ENCODE results near the gene DXO.
A peak's percentile ranks its signal among the peaks of the same experiment; 100 is the strongest.
"Not testable (repeated sequence)": the region's sequence is repeated elsewhere in the genome, so short reads cannot be mapped to it uniquely, and the experiment has no call there.

DXO gene

DNA sequence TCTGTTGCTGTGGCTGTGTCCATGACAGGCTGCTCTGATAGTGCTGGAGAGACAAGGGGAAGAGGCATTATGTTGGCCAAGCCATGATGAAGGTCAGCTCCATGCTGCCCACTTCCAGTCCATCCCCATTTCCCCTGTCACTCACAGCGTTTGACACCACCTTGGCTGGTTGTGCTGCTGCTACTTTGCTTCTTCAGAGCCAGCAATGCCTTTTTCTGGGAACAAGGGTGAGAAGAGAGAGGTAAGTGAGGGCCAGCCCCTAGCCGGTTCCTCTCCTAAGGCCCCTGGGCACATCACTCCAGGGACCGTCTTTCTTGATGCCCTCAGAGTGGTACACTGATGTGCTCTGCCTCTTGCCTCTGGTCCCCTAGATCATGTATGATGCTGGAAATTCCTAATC lies 15.1 kb downstream of the DXO start:
- no peak for DNase-seq

DNA sequence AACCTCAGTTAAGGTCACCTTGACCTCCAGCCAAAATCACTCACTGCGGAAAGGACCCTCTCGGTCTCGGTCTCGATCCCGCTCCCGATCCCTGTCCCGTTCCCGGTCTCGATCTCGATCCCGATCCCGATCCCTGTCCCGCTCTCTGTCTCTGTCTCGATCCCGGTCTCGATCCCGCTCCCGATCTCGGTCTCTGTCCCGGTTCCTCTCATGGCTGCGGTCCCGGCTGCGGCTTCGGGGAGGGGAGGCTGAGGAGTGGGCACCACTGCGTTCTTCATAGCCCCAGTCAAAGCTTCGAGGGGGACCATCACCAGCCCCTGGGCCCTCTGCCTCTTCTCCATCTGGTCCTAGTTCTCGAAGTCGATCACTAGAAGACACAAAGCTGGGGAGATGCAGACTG lies 17.4 kb downstream of the DXO start:
- DNase-seq = no peak

DNA sequence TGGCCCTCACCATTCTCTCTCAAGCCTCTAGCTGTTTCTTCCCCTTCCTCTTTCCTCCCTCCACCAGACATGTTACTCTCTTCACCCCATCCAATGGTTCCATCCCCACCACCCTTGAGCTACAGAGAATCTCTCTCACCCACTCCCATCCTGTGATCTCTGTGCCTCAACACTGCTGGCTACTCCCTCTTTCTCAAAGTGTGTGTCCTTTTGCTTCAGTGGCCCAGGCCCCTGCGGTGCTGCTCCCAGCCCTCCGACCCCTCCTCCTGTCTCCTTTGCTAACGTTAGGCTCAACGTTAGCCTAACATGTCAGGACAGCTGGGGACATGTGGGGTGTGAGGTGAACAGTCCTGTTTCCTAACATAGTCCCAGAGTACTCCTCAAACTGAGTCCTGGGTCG lies 19.0 kb downstream of the DXO start:
- DNase-seq = no peak

DNA sequence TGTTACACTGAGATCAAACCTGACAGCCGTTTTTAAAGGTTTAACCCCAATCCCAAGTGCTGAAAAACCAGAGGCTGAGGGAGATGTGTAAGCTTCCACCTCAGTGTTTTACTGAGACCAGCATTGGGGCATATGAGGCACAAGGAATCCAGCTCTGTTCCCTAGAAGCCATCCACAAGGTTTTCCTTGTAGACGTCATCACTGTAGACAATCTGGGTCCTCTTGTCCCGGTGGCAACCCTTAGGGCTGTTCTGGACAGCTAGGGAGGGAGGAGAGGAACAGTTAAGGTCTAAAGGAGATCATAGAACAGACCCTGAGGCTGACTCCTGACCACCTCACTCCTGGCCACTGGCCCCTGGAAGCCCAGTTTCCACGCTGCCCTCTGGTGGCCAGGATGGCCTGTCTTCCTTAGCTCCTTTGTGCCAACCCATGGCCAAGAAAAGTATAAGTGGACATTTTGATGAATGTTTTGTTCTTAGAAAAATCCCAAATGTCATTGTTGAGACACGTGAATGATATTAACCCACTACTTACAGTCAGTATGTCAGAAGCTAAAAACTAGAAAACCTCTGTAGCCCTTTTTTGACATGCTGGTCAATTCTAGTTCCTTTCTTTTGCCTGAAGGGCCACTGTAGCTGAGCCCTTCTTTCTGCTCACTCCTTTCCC lies 19.7 kb downstream of the DXO start:
- peak; percentile 60 for DNase-seq

DNA sequence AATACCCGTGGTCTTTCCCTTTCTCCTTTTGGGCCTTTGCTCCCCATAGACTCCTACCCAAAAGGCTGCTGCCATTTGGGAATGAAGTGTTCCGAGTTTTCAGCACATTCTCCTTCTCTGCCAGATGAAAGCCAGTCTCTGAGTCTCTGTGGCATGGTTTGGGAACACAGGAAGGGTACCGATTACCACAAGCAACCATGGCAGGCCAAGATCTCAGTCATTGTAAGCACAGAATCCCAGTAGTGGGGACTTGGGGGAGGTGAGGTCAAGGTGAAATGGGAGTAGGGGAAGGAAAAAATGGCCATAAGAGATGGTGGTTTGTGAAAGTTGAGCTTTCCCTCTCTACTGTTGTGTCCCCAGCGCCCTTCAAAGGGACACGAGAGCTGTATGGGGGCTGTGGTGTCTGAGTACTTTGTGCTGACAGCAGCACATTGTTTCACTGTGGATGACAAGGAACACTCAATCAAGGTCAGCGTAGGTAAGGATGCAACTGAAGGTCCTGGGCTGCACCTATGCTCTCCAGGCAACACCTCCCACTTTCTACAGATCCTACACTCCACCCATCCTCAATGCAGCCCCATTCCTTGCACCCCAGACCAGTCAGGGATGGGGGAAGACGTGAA lies 21.9 kb downstream of the DXO start:
- no peak for DNase-seq

GRCh38 chr6:31948753-31949413 lies 23.1 kb downstream of the DXO start:
- no peak for DNase-seq

- no peak for DNase-seq
Observed at GRCh38 chr6:31948306-31948705, 23.6 kb downstream of the DXO start.

- DNase-seq = no peak
Observed at GRCh38 chr6:31947864-31948263, 24.1 kb downstream of the DXO start.

GRCh38 chr6:31947070-31947675 lies 24.8 kb downstream of the DXO start:
- DNase-seq = no peak

DNA sequence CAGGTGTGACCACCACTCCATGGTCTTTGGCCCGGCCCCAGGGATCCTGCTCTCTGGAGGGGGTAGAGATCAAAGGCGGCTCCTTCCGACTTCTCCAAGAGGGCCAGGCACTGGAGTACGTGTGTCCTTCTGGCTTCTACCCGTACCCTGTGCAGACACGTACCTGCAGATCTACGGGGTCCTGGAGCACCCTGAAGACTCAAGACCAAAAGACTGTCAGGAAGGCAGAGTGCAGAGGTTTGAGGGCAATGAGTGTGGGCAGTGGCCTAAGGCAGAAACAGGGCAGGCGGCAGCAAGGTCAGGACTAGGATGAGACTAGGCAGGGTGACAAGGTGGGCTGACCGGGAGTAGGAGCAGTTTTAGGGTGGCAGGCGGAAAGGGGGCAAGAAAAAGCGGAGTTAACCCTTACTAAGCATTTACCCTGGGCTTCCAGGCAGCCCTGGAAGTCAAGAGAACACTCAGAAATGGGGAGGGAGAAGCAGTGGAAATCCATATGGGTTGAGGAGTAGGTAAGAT lies 25.5 kb downstream of the DXO start:
- DNase-seq = no peak

DNA sequence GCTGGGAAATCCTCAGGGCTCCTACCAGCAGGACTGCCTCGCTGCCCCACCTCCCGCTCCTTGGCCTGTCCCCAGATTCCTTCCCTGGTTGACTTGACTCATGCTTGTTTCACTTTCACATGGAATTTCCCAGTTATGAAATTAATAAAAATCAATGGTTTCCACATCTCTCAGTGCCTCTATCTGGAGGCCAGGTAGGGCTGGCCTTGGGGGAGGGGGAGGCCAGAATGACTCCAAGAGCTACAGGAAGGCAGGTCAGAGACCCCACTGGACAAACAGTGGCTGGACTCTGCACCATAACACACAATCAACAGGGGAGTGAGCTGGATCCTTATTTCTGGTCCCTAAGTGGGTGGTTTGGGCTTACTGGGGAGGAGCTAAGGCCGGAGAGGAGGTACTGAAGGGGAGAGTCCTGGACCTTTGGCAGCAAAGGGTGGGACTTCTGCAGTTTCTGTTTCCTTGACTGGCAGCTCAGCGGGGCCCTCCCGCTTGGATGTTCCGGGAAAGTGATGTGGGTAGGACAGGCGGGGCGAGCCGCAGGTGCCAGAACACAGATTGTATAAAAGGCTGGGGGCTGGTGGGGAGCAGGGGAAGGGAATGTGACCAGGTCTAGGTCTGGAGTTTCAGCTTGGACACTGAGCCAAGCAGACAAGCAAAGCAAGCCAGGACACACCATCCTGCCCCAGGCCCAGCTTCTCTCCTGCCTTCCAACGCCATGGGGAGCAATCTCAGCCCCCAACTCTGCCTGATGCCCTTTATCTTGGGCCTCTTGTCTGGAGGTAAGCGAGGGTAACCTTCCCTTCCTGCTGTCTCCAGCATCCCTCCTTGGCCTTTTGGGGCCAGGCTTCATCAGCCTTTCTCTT lies 26.2 kb downstream of the DXO start, which contains the start of gene CFB:
CFB (plus strand) TSS at position 589 of the 863 bp plus-strand sequence; CDS start at position 716, 127 bp downstream.
- DNase-seq = no peak

GRCh38 chr6:31945154-31945506 lies 26.8 kb downstream of the DXO start:
- no peak for DNase-seq

- DNase-seq = no peak
Observed at GRCh38 chr6:31943742-31944141, 28.2 kb downstream of the DXO start.

GRCh38 chr6:31940256-31940664 lies 31.7 kb downstream of the DXO start:
- DNase-seq = no peak

DNA sequence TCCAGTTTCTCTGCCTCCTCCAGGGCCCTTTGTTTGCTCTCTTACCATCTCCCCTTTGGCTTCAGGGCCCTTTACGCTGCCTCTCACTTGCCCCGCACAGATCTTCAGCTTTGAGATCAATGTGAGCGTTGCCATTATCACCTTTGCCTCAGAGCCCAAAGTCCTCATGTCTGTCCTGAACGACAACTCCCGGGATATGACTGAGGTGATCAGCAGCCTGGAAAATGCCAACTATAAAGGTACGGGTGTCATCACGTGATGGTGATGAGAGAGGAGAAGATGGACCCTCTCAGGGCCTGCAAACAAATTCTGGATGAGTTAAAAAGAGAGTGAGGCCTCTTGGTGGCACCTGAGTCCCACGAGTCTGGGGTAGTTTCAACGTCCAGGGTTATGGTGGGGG lies 36.1 kb downstream of the DXO start:
- no peak for DNase-seq

DNA sequence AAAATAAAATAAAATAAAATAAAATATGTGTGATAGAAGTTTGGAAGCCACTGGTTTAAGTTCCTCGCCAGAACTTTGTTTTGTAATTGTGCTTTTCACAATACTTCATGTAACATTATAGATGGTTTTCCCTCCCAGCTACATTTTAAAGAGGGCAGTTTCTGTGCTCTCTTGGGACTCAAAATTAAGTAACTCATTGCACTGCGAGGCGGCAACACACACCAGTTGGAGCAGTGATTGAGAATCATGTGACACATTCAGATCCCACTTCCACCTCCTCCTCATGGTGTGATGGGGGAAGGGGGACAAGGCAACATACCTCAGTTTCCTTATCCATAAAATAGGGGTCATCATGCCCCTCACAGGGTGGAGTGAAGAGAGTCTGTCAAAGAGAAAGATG lies 36.9 kb downstream of the DXO start:
- DNase-seq = no peak

GRCh38 chr6:31933537-31933936 lies 38.4 kb downstream of the DXO start:
- no peak for DNase-seq

DNA sequence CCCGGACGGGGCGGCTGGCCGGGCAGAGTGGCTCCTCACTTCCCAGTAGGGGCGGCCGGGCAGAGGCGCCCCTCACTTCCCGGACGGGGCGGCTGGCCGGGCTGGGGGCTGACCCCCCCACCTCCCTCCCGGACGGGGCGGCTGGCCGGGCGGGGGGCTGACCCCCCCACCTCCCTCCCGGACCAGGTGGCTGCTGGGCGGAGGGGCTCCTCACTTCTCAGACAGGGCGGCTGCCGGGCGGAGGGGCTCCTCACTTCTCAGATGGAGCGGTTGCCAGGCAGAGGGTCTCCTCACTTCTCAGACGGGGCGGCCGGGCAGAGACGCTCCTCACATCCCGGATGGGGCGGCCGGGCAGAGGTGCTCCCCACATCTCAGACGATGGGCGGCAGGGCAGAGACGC lies 39.8 kb downstream of the DXO start:
- DNase-seq = not testable (repeated sequence)

DNA sequence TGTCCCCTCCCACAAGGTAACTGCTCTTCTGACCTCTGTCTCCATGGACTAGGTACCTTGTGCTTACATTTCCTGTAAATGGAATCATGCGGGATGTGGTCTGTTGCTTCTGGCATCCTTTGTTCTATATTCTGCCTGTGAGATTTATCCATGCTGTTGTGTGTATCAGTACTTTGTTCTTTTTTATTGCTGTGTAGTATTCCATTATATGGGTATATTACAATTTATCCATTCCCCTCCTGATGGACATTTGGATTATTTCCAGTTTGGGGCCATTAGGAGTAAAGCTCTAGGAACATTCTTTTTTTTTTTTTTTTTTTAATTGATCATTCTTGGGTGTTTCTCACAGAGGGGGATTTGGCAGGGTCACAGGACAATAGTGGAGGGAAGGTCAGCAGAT lies 41.0 kb downstream of the DXO start:
- no peak for DNase-seq

- DNase-seq = no peak
Observed at GRCh38 chr6:31928672-31928939, 43.3 kb downstream of the DXO start.

GRCh38 chr6:31927863-31928671 lies 43.9 kb downstream of the DXO start:
- no peak for DNase-seq

GRCh38 chr6:31927242-31927862 lies 44.6 kb downstream of the DXO start, which contains the start of gene C2:
C2 (plus strand) TSS chr6:31927717; CDS start chr6:31927753, 36 bp downstream.
- DNase-seq = no peak

Data from CD4-positive, alpha-beta T cell treated with Interleukin-17A for 4 hours (primary cell).